Breast epithelium (tissue), 4 donors: ENCODE measurements around the gene PITRM1. TPM values are rescaled to one million over a fixed set of nuclear protein-coding genes. Genes with fewer than 3 reads are reported as not detected.

ENCODE experiments used
- DNase-seq, 2 donors: peaks; one replicate each; pipeline ENCODE4 v3.0.0-alpha.2; 2019; ENCODE audit warnings: low spot score in 2 of 2
- H3K27ac ChIP-seq, 2 donors: fragments of 200-600 bp; sonication (generic) in 1 of 2; one replicate each; pipeline ENCODE4 v1.5.1; 2016 to 2019; ENCODE audit warnings: mild to moderate bottlenecking in 1 of 2
- H3K27me3 ChIP-seq, 2 donors: fragments of 200-600 bp; sonication (generic) in 1 of 2; one replicate each; pipeline versions ENCODE4 v1.5.1 to v1.6.0; 2017 to 2019; ENCODE audit warnings: control low read depth in 1 of 2, mild to moderate bottlenecking in 1 of 2
- H3K36me3 ChIP-seq: fragments of 200-600 bp; one replicate; pipeline ENCODE4 v1.5.1; 2019
- H3K4me1 ChIP-seq, 2 donors: fragments of 200-600 bp; sonication (generic); one replicate each; pipeline ENCODE4 v1.5.1; 2016 to 2019; ENCODE audit warnings: control low read depth in 1 of 2
- H3K4me3 ChIP-seq, 3 donors: fragments of 200-600 bp; sonication (generic); 1 replicate in 2 of 3; 2 replicates in 1 of 3; pipeline ENCODE4 v1.5.1; 2016 to 2019; ENCODE audit warnings: mild to moderate bottlenecking in 3 of 3, moderate library complexity in 2 of 3
- H3K9me3 ChIP-seq, 2 donors: fragments of 200-600 bp; sonication (generic) in 1 of 2; one replicate each; pipeline ENCODE4 v1.5.1; 2016 to 2019; ENCODE audit warnings: control low read depth in 1 of 2
- POLR2A ChIP-seq: fragments of 450-650 bp; IDR thresholded peaks from one replicate; pipeline ENCODE4 v1.6.1; 2016; ENCODE audit warnings: antibody characterized with exemption, mild to moderate bottlenecking, moderate library complexity
- POLR2AphosphoS5 ChIP-seq, 3 donors: sonication (generic); formaldehyde crosslinking; IDR thresholded peaks; one replicate each; pipeline ENCODE4 v1.6.1; 2017; ENCODE audit warnings: antibody characterized with exemption in 3 of 3
- intact Hi-C: fragments of 100-400 bp; cut with DNase I; formaldehyde crosslinking; loops from one replicate; pipeline ENCODE4 v1.15.1; 2023; ENCODE audit warnings: low total_unique reads
- total RNA-seq, 3 donors: library from RNA; depleted of rRNA; stranded (reverse); fragments of >200 nt; gene quantifications; one replicate each; pipeline ENCODE4 v1.1.0, GENCODE V29; 2016
- TF ChIP-seq, protein P1 (sequence below), 3 donors: fragments of 450-650 bp; IDR thresholded peaks; one replicate each; pipeline ENCODE4 v1.5.1; 2016 to 2017; ENCODE audit warnings: antibody characterized with exemption in 3 of 3, mild to moderate bottlenecking in 3 of 3, moderate library complexity in 3 of 3

Gene PITRM1
- total RNA-seq, 3 donors from 2014 or later: 64.9 to 76.0 (median 75.8) TPM

DNA sequence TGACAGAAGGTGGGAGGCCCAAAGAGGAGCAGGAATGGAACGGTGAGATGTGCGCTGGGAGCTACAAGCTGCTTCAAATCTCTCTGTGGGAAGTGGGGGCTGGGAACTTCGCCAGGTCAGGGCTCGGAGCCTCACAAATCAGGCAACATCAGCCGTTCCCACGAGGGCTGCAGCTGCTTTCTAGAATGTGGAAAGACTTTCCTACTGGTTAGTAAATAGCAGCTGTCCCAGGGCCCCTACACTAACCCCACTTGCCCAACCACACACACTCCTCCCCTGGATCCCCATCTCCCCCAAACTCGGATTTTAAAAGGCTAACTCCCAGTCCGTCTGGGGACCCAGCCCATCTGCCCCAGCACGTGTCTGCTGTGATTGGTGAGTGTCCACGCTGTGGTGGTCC, 40.6 kb upstream of the PITRM1 start:
- H3K9me3 ChIP-seq: no peaks in the 10 kb centered on the region
- TF ChIP-seq POLR2A (no peak), POLR2AphosphoS5 (IDR thresholded peaks at IDR 0.05) (no peak)
- TF ChIP-seq, protein P1, sequence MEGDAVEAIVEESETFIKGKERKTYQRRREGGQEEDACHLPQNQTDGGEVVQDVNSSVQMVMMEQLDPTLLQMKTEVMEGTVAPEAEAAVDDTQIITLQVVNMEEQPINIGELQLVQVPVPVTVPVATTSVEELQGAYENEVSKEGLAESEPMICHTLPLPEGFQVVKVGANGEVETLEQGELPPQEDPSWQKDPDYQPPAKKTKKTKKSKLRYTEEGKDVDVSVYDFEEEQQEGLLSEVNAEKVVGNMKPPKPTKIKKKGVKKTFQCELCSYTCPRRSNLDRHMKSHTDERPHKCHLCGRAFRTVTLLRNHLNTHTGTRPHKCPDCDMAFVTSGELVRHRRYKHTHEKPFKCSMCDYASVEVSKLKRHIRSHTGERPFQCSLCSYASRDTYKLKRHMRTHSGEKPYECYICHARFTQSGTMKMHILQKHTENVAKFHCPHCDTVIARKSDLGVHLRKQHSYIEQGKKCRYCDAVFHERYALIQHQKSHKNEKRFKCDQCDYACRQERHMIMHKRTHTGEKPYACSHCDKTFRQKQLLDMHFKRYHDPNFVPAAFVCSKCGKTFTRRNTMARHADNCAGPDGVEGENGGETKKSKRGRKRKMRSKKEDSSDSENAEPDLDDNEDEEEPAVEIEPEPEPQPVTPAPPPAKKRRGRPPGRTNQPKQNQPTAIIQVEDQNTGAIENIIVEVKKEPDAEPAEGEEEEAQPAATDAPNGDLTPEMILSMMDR (IDR thresholded peaks at IDR 0.05): no peak
- H3K27me3 ChIP-seq: no peaks in the 10 kb centered on the region
- no peak for DNase-seq
- no peaks in the 10 kb centered on the region for H3K4me1 ChIP-seq
- intact Hi-C loops: loop anchor here (5.0 kb wide), 1 partner anchor 49 kb away; no protein-coding TSS in a partner anchor
- H3K4me3 ChIP-seq: no peak overlapping the region
- H3K36me3 ChIP-seq: no peaks in the 10 kb centered on the region
- H3K27ac ChIP-seq: no peak overlapping the region

DNA sequence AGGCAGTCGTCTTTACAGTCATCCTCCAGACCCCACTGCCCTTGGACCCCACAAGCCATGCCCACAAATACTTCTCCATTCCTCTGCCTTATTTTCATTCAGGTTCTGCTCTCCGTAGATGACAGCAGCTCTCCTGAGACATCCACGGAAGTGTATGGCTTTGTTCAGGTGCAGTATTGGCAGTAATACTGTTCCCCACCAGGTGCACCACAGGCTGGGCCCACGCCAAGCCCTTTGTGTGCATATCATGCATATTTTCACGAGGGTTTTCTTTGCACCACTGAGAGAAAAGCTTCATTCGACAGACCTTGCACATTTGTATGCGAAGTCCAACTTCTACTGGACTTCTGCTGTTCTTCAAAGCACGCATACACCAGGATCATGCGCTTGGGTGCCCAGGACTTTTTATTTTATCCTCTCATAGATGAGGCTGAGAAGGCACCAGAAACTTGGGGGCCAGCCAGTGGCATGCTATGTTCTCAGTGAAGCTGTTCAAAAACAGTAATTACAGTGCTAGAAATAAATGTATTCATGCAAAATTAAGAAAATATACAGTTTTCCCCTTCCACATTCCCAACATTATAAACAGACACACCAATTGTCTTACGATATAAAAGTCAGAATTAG, 37.8 kb upstream of the PITRM1 start:
- H3K36me3 ChIP-seq: no peaks in the 10 kb centered on the region
- intact Hi-C loops: loop anchor here (5.0 kb wide), 1 partner anchor 52 kb away; no protein-coding TSS in a partner anchor
- TF ChIP-seq POLR2AphosphoS5 (IDR thresholded peaks at IDR 0.05): no peak
- TF ChIP-seq, protein P1 (IDR thresholded peaks at IDR 0.05): no peak
- TF ChIP-seq POLR2A: no peak

GRCh38 chr10:3208481-3209406, 36.2 kb upstream of the PITRM1 start:
- H3K4me3 ChIP-seq: no peak overlapping the region
- no peak for DNase-seq
- H3K9me3 ChIP-seq: no peaks in the 10 kb centered on the region
- H3K4me1 ChIP-seq: no peaks in the 10 kb centered on the region
- no peaks in the 10 kb centered on the region for H3K36me3 ChIP-seq
- TF ChIP-seq POLR2A (no peak), POLR2AphosphoS5 (IDR thresholded peaks at IDR 0.05) (no peak)
- TF ChIP-seq, protein P1 (IDR thresholded peaks at IDR 0.05): no peak
- no peak overlapping the region for H3K27ac ChIP-seq
- intact Hi-C loops: no loop called here
- H3K27me3 ChIP-seq: no peaks in the 10 kb centered on the region

More for the DNA sequence above, 37.8 kb upstream of the PITRM1 start:
- Histone ChIP-seq H3K4me3 (no peak overlapping the region), H3K9me3 (no peaks in the 10 kb centered on the region), H3K27me3 (no peaks in the 10 kb centered on the region), H3K4me1 (no peaks in the 10 kb centered on the region), H3K27ac (no peak overlapping the region)
- DNase-seq: no peak

- no peaks in the 10 kb centered on the region for H3K36me3 ChIP-seq
- intact Hi-C loops: no loop called here
- no peak for DNase-seq
- no peak overlapping the region for H3K4me3 ChIP-seq
- H3K27me3 ChIP-seq: no peaks in the 10 kb centered on the region
- no peaks in the 10 kb centered on the region for H3K9me3 ChIP-seq
- TF ChIP-seq, protein P1 (IDR thresholded peaks at IDR 0.05): no peak
- no peak for TF ChIP-seq POLR2AphosphoS5 (IDR thresholded peaks at IDR 0.05)
- no peak for TF ChIP-seq POLR2A
- H3K27ac ChIP-seq: no peak overlapping the region
- H3K4me1 ChIP-seq: no peaks in the 10 kb centered on the region
Measured at GRCh38 chr10:3207351-3207750, 34.8 kb upstream of the PITRM1 start.
